Natural killer cell (primary cell): ENCODE measurements around the gene KLHL6. TPM values are rescaled to one million over a fixed set of nuclear protein-coding genes. Genes with fewer than 3 reads are reported as not detected.

Experiments used
- ATAC-seq, 3 donors: fragments of 150-1000 bp in 2 of 3; fragments of 200-7000 bp in 1 of 3; cut with Tn5 transposase; 1 replicate in 1 of 3; 2 replicates in 2 of 3; pipeline ENCODE4 v1.10.0; 2021; ENCODE audit warnings: mild to moderate bottlenecking in 2 of 3, moderate library complexity in 2 of 3
- DNase-seq, 2 donors: peaks; one replicate each; pipeline versions ENCODE4 v3.0.0 to v3.0.0-alpha.2; 2013 to 2021; ENCODE audit warnings: mixed read lengths in 1 of 2
- H3K27ac ChIP-seq: one replicate; pipeline ENCODE4 v1.5.1; 2013; ENCODE audit warnings: mild to moderate bottlenecking, low read length
- H3K27me3 ChIP-seq: one replicate; pipeline ENCODE4 v1.6.1; 2013; ENCODE audit warnings: low read length; ENCODE audit not compliant: control insufficient read depth, insufficient read depth
- H3K36me3 ChIP-seq: one replicate; pipeline ENCODE4 v1.6.1; 2013; ENCODE audit warnings: low read length; ENCODE audit not compliant: control insufficient read depth, insufficient read depth
- H3K4me1 ChIP-seq: one replicate; pipeline ENCODE4 v1.6.1; 2013; ENCODE audit warnings: low read length; ENCODE audit not compliant: control insufficient read depth, insufficient read depth
- H3K4me3 ChIP-seq: one replicate; pipeline ENCODE4 v1.5.1; 2013; ENCODE audit warnings: low read length
- H3K9me3 ChIP-seq: one replicate; pipeline ENCODE4 v1.6.1; 2013; ENCODE audit warnings: low read length; ENCODE audit not compliant: control insufficient read depth, insufficient read depth
- H3K27ac Mint-ChIP-seq, 2 donors: one replicate each; pipeline ENCODE4 v1.8.0; 2022; ENCODE audit warnings: mild to moderate bottlenecking in 2 of 2, mixed read lengths in 2 of 2, moderate library complexity in 1 of 2
- H3K27me3 Mint-ChIP-seq, 2 donors: one replicate each; pipeline ENCODE4 v1.8.0; 2022; ENCODE audit warnings: low read depth in 2 of 2, mixed read lengths in 2 of 2
- H3K36me3 Mint-ChIP-seq: one replicate; pipeline ENCODE4 v1.8.0; 2022; ENCODE audit warnings: mixed read lengths
- H3K4me1 Mint-ChIP-seq, 2 donors: one replicate each; pipeline ENCODE4 v1.8.0; 2022; ENCODE audit warnings: mixed read lengths in 2 of 2
- H3K4me3 Mint-ChIP-seq: one replicate; pipeline ENCODE4 v1.8.0; 2022; ENCODE audit warnings: mild to moderate bottlenecking, moderate library complexity, mixed read lengths
- H3K9me3 Mint-ChIP-seq, 2 donors: one replicate each; pipeline ENCODE4 v1.8.0; 2022; ENCODE audit warnings: mixed read lengths in 2 of 2
- WGBS: methylation state at CpG from one replicate; pipeline ENCODE4 v1.1.7; 2013; ENCODE audit warnings: missing lambda C conversion rate; ENCODE audit not compliant: insufficient coverage; 5-methylcytosine and 5-hydroxymethylcytosine counted together
- intact Hi-C: fragments of 100-400 bp; cut with micrococcal nuclease; formaldehyde crosslinking; loops from one replicate; pipeline ENCODE4 v1.14.2; 2022
- total RNA-seq, 4 donors: library from RNA; stranded (reverse); fragments of 120-200 nt in 1 of 4; gene quantifications; one replicate each; pipeline versions ENCODE4 v1.2.3 to v1.2.4, GENCODE V29; 2013 to 2022
- TF ChIP-seq, protein P1 (sequence below): fragments of 200-600 bp; IDR thresholded peaks from one replicate; pipeline ENCODE4 v1.8.0; 2022; ENCODE audit warnings: antibody characterized with exemption

KLHL6 gene
- total RNA-seq, 3 donors from 2014 or later (not counting 1 experiment from before 2014, with no cell fraction given) = 10.9 to 17.3 (median 13.6) TPM

DNA sequence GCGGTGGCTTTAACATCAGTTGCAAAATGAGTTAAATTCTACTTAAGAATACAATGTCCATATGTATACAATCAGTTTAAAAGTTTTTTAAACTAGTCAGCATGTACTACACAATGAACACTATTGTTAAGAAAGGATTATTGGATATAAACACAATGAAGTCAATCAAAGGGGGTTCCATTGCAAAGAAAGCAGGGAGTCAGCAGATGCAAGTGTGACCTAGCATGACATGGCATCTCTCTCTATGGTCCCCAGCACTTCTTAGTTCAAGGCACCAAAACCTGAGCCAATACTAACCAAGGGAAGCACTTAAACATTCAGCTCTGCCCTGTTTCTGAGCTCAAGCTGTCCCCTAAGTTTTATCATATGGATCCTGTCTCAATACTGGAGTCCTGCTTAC, 17.0 kb downstream of the KLHL6 start:
- Mint-ChIP-seq H3K27ac (peak overlapping the region in 1 of 2 donors; percentile 0), H3K9me3 (no peaks in the 10 kb centered on the region), H3K36me3 (no peaks in the 10 kb centered on the region), H3K4me3 (no peak overlapping the region), H3K4me1 (peaks cover 41 to 59% of the 10 kb centered on the region in 2 donors), H3K27me3 (no peaks in the 10 kb centered on the region)
- Histone ChIP-seq H3K4me1 (peaks cover 74% of the 10 kb centered on the region), H3K4me3 (no peak overlapping the region), H3K9me3 (no peaks in the 10 kb centered on the region), H3K27ac (no peak overlapping the region), H3K27me3 (no peaks in the 10 kb centered on the region), H3K36me3 (no peaks in the 10 kb centered on the region)
- 100% methylated on average over 1 of the region's 1 CpG for WGBS
- intact Hi-C loops = no loop called here
- TF ChIP-seq, protein P1, sequence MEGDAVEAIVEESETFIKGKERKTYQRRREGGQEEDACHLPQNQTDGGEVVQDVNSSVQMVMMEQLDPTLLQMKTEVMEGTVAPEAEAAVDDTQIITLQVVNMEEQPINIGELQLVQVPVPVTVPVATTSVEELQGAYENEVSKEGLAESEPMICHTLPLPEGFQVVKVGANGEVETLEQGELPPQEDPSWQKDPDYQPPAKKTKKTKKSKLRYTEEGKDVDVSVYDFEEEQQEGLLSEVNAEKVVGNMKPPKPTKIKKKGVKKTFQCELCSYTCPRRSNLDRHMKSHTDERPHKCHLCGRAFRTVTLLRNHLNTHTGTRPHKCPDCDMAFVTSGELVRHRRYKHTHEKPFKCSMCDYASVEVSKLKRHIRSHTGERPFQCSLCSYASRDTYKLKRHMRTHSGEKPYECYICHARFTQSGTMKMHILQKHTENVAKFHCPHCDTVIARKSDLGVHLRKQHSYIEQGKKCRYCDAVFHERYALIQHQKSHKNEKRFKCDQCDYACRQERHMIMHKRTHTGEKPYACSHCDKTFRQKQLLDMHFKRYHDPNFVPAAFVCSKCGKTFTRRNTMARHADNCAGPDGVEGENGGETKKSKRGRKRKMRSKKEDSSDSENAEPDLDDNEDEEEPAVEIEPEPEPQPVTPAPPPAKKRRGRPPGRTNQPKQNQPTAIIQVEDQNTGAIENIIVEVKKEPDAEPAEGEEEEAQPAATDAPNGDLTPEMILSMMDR = no peak
- DNase-seq = no peak
- ATAC-seq = no peak

DNA sequence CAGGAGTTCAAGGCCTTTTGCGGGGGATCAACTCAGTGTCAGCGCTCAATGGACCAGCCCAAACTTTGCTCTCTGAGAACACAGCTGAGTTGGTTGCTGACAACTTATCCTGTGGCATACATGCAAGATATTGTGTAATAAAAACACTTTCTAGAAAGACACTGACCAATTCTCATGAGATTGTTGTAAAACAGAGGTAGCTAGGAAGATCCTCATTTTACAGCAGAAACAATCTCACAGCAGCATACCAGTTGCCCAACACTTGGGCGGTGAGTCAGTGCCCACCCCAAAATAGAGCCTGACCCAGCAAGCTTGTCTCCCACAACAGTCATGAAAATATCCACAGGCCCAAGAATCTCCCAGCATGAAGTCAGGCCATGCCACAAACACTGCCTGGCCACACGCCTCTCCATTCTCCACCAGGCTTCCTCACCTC, 18.2 kb downstream of the KLHL6 start:
- no peak overlapping the region for H3K4me3 Mint-ChIP-seq
- H3K9me3 Mint-ChIP-seq = no peaks in the 10 kb centered on the region
- 79% methylated on average over 4 of the region's 4 CpGs for WGBS
- ATAC-seq (peak in 1 of 3 donors; percentile 63), DNase-seq (no peak)
- no peaks in the 10 kb centered on the region for H3K27me3 Mint-ChIP-seq
- intact Hi-C loops = no loop called here
- peak overlapping the region; percentile 32 for H3K27ac ChIP-seq
- TF ChIP-seq, protein P1 = no peak
- peaks cover 76% of the 10 kb centered on the region for H3K4me1 ChIP-seq
- H3K4me1 Mint-ChIP-seq = peaks cover 42 to 60% of the 10 kb centered on the region in 2 donors
- no peaks in the 10 kb centered on the region for H3K9me3 ChIP-seq
- H3K36me3 Mint-ChIP-seq = no peaks in the 10 kb centered on the region
- no peaks in the 10 kb centered on the region for H3K36me3 ChIP-seq
- H3K4me3 ChIP-seq = no peak overlapping the region
- peak overlapping the region in 1 of 2 donors; percentile 0 for H3K27ac Mint-ChIP-seq
- no peaks in the 10 kb centered on the region for H3K27me3 ChIP-seq

DNA sequence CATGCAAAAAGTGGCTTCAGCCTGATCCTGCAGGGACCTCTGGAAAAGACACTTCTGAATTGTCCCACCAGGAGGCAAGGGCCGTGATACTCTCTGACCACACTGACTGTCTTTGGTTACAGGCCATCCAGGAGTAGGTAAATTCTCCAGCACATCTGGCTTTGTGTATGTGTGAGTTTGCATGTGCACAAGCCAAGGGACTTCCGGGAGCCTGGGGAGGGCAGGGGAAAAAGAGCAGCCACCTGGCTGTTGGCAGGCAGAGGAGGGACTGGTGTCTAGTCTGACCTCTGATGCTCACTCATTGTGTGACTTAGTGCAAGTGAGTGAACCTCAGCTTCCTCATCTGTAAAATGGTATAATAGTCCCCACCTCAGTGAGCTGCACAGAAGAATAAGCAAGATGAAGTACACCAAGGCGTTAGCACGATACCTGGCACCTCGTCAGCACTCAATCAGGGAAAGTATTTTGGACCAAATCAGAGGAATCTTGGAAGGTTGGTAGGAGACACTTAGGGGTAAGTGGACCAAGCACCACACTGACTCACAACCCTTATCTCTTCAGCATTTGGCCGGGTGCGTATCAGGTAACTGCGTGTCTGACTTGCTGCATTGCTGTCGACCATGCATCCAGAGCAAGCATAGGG, 19.1 kb downstream of the KLHL6 start:
- Mint-ChIP-seq H3K27me3 (no peaks in the 10 kb centered on the region), H3K4me1 (peaks cover 34 to 52% of the 10 kb centered on the region in 2 donors), H3K27ac (no peak overlapping the region), H3K9me3 (no peaks in the 10 kb centered on the region), H3K4me3 (no peak overlapping the region), H3K36me3 (no peaks in the 10 kb centered on the region)
- peaks cover 66% of the 10 kb centered on the region for H3K4me1 ChIP-seq
- H3K36me3 ChIP-seq = no peaks in the 10 kb centered on the region
- no peaks in the 10 kb centered on the region for H3K27me3 ChIP-seq
- 82% methylated on average over 9 of the region's 9 CpGs for WGBS
- ATAC-seq = no peak
- no peak overlapping the region for H3K4me3 ChIP-seq
- no peaks in the 10 kb centered on the region for H3K9me3 ChIP-seq
- no peak for DNase-seq
- TF ChIP-seq, protein P1 = no peak
- no peak overlapping the region for H3K27ac ChIP-seq
- intact Hi-C loops = no loop called here

DNA sequence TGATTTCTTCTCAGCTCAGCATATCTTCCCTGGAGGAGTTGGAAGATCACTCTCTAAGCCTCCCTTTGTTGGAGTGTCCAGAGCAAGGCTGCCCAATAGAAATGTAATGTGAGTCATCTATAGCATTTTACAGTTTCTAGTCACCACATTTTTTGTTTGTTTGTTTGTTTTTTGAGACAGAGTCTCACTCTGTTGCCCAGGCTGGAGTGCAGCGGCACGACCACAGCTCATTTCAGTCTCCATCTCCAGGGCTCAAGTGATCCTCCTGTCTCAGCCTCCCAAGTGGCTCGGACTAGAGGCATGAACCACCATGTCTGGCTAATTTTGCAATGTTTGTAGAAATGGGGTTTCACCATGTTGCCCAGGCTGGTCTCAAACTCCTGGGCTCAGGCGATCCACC, 21.3 kb downstream of the KLHL6 start:
- ATAC-seq = peak in 2 of 3 donors; percentile 7 to 17
- Mint-ChIP-seq H3K36me3 (no peaks in the 10 kb centered on the region), H3K27me3 (no peaks in the 10 kb centered on the region), H3K4me1 (peaks cover 21 to 36% of the 10 kb centered on the region in 2 donors), H3K27ac (peak overlapping the region; percentile 72 to 83), H3K4me3 (no peak overlapping the region), H3K9me3 (no peaks in the 10 kb centered on the region)
- H3K4me3 ChIP-seq = no peak overlapping the region
- no peaks in the 10 kb centered on the region for H3K27me3 ChIP-seq
- H3K27ac ChIP-seq = no peak overlapping the region
- intact Hi-C loops = no loop called here
- WGBS = 95% methylated on average over 4 of the region's 4 CpGs
- H3K36me3 ChIP-seq = no peaks in the 10 kb centered on the region
- H3K4me1 ChIP-seq = peaks cover 45% of the 10 kb centered on the region
- TF ChIP-seq, protein P1 = no peak
- no peaks in the 10 kb centered on the region for H3K9me3 ChIP-seq
- DNase-seq = no peak
